ENCODE data around the gene DNAH10. TPM values are rescaled to one million over a fixed set of nuclear protein-coding genes. Genes with fewer than 3 reads are reported as not detected.

DNAH10 gene
- total and polyA plus RNA-seq, 2 of the 4 experiments (the other 2 are of a cell fraction): 0.18 to 0.22 TPM

GRCh38 chr12:123772074-123772473 lies 10.0 kb downstream of the DNAH10 start:
- H3K36me3 ChIP-seq (ENCODE audit: control insufficient read depth, insufficient read depth, low read length): no peaks in the 10 kb centered on the region
- H3K27me3 ChIP-seq (ENCODE audit: control insufficient read depth, insufficient read depth, low read length): peaks cover 31% of the 10 kb centered on the region
- H3K4me3 ChIP-seq (ENCODE audit: insufficient read depth, low read depth, low read length): no peak overlapping the region
- H2AFZ ChIP-seq (replicated peaks; ENCODE audit: low read length, poor library complexity): no peak overlapping the region
- dilution Hi-C loops (cut with HindIII; ENCODE audit: low sequenced_read_pairs, unreplicated experiment) (no loop called here), intact Hi-C loops (cut with micrococcal nuclease) (no loop called here), in situ Hi-C loops (cut with MboI; ENCODE audit: low sequenced_read_pairs) (no loop called here)
- H3K4me2 ChIP-seq (ENCODE audit: low read depth, low read length): no peak overlapping the region
- H3K23ac ChIP-seq (ENCODE audit: low read depth, low read length): no peak overlapping the region
- TF ChIP-seq, protein P1, sequence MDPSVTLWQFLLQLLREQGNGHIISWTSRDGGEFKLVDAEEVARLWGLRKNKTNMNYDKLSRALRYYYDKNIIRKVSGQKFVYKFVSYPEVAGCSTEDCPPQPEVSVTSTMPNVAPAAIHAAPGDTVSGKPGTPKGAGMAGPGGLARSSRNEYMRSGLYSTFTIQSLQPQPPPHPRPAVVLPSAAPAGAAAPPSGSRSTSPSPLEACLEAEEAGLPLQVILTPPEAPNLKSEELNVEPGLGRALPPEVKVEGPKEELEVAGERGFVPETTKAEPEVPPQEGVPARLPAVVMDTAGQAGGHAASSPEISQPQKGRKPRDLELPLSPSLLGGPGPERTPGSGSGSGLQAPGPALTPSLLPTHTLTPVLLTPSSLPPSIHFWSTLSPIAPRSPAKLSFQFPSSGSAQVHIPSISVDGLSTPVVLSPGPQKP (IDR thresholded peaks at IDR 0.05; ENCODE audit: borderline replicate concordance, low read depth, low read length): no peak
- TF ChIP-seq BHLHE40 (IDR thresholded peaks at IDR 0.05; ENCODE audit: low read depth, low read length) (no peak), MAZ (IDR thresholded peaks at IDR 0.05; ENCODE audit: borderline replicate concordance, low read depth, low read length) (no peak), MAFK (IDR thresholded peaks at IDR 0.05; ENCODE audit: low read depth, low read length) (no peak), MXI1 (IDR thresholded peaks at IDR 0.05; ENCODE audit: borderline replicate concordance, low read depth, low read length) (no peak)
- H3K4ac ChIP-seq (ENCODE audit: low read depth, low read length): no peak overlapping the region
- no peak overlapping the region for H4K91ac ChIP-seq (ENCODE audit: insufficient read depth, low read depth, low read length)
- H3K56ac ChIP-seq (ENCODE audit: extremely low read depth, insufficient read depth, low read length): no peak overlapping the region
- ATAC-seq (ENCODE audit: low read depth) (no peak), DNase-seq (no peak)
- WGBS, 2 experiments (ENCODE audit: extremely low coverage in 2 of 2, insufficient read length in 1 of 2): no CpG with 5 or more reads among the region's 5 CpGs
- CTCF ChIA-PET: no interaction called here
- no peak overlapping the region for H3K14ac ChIP-seq (replicated peaks; ENCODE audit: low read depth, low read length)
- no peak overlapping the region for H4K5ac ChIP-seq (ENCODE audit: low read depth, low read length)
- H3K79me1 ChIP-seq (ENCODE audit: low read depth in 1 of 2, low read length in 2 of 2): no peaks in the 10 kb centered on the region
- H4K8ac ChIP-seq (ENCODE audit: low read depth in 2 of 2, low read length in 2 of 2): no peak overlapping the region
- H2AK5ac ChIP-seq (ENCODE audit: low read depth, low read length): no peak overlapping the region
- no peak overlapping the region for H3K9ac ChIP-seq (ENCODE audit: low read depth, low read length)
- no peaks in the 10 kb centered on the region for H3K4me1 ChIP-seq (ENCODE audit: control insufficient read depth, insufficient read depth, low read length)
- H2AK9ac ChIP-seq (replicated peaks; ENCODE audit: low read depth, low read length, poor library complexity): no peak overlapping the region
- no peak overlapping the region for H3K18ac ChIP-seq (ENCODE audit: low read depth, low read length)
- POLR2A ChIA-PET (ENCODE audit: unreplicated experiment): no interaction called here
- no peaks in the 10 kb centered on the region for H4K20me1 ChIP-seq (ENCODE audit: insufficient read depth, low read length)
- no peak overlapping the region for H2BK5ac ChIP-seq (ENCODE audit: low read depth, low read length, poor library complexity, severe bottlenecking)
- peaks cover 5% of the 10 kb centered on the region for H3K9me3 ChIP-seq (ENCODE audit: control insufficient read depth, insufficient read depth, low read length)
- H2BK20ac ChIP-seq (ENCODE audit: low read depth, low read length): no peak overlapping the region
- H3K27ac ChIP-seq (ENCODE audit: insufficient read depth, low read length): no peak overlapping the region
- BruUV-seq (replicated peaks): no TSS peak
- H2BK15ac ChIP-seq (ENCODE audit: low read depth, low read length): no peak overlapping the region
- H2BK120ac ChIP-seq (ENCODE audit: low read depth, low read length): no peak overlapping the region
- H3K9me1 ChIP-seq (ENCODE audit: insufficient read depth, low read length): no peaks in the 10 kb centered on the region
